Left lung (tissue), 10 donors: ENCODE data around the gene RARS2. TPM values are rescaled to one million over a fixed set of nuclear protein-coding genes. Genes with fewer than 3 reads are reported as not detected.

Experiments
- ATAC-seq: fragments of 200-7000 bp; cut with Tn5 transposase; one replicate; pipeline ENCODE4 v1.9.1; 2020; ENCODE audit warnings: moderate library complexity
- DNase-seq, 4 donors: peaks; one replicate each; pipeline ENCODE4 v3.0.0-alpha.2; 2013 to 2020
- H3K27ac ChIP-seq, 2 donors: fragments of 200-600 bp; sonication (generic) in 1 of 2; one replicate each; pipeline versions ENCODE4 v1.5.0 to v1.8.0; 2020 to 2021
- H3K27me3 ChIP-seq, 2 donors: fragments of 200-600 bp; sonication (generic) in 1 of 2; one replicate each; pipeline versions ENCODE4 v1.5.0 to v1.8.0; 2020 to 2021
- H3K36me3 ChIP-seq, 2 donors: fragments of 200-600 bp; sonication (generic) in 1 of 2; one replicate each; pipeline versions ENCODE4 v1.5.0 to v1.8.0; 2020 to 2021
- H3K4me1 ChIP-seq, 2 donors: fragments of 200-600 bp; one replicate each; pipeline ENCODE4 v1.8.0; 2021
- H3K4me3 ChIP-seq, 2 donors: fragments of 200-600 bp; sonication (generic) in 1 of 2; one replicate each; pipeline versions ENCODE4 v1.5.0 to v1.8.0; 2020 to 2021; ENCODE audit warnings: mild to moderate bottlenecking in 1 of 2
- H3K9me3 ChIP-seq, 2 donors: fragments of 200-600 bp; sonication (generic) in 1 of 2; one replicate each; pipeline versions ENCODE4 v1.5.0 to v1.8.0; 2020 to 2021
- CTCF ChIP-seq, 2 donors: fragments of 200-600 bp; sonication (generic) in 1 of 2; IDR thresholded peaks; one replicate each; pipeline versions ENCODE4 v1.5.0 to v1.8.0; 2021; ENCODE audit warnings: antibody characterized with exemption in 2 of 2
- intact Hi-C, 2 donors: fragments of 100-400 bp; cut with DNase I; formaldehyde crosslinking; loops; one replicate each; pipeline versions ENCODE4 v1.11.2 to v1.14.2; 2022
- polyA plus RNA-seq, 6 donors: library from polyadenylated mRNA; unstranded; fragments of 120-200 nt; gene quantifications; one replicate each; pipeline ENCODE4 v1.2.1, GENCODE V29; 2013; ENCODE audit not compliant: insufficient read length in 6 of 6
- total RNA-seq, 2 donors: library from RNA; stranded (reverse); fragmentation: NEBNext Ultra II Directional; extraction: Animal tissue kit (Norgen Biotek cat#: 25700); gene quantifications; one replicate each; pipeline ENCODE4 v1.2.1, GENCODE V29; 2021
- donor health status: DM: no; HTN: yes; CAD: no.
- donor health status: DM: no; HTN: no; CAD: no.

The RARS2 gene
- total and polyA plus RNA-seq, 8 donors, result 31.1 to 71.7 (median 69.4) TPM

- Histone ChIP-seq H3K4me1 (peaks cover 0 to 29% of the 10 kb centered on the region in 2 donors), H3K36me3 (peaks cover 0 to 15% of the 10 kb centered on the region in 2 donors), H3K4me3 (no peak overlapping the region), H3K9me3 (no peaks in the 10 kb centered on the region), H3K27ac (peak overlapping the region; percentile 36 to 75), H3K27me3 (no peaks in the 10 kb centered on the region)
- DNase-seq (peak in 2 of 4 donors; percentile 18 to 21), ATAC-seq (no peak)
- intact Hi-C loops, result no loop called here
- TF ChIP-seq CTCF (IDR thresholded peaks at IDR 0.05), result no peak
These were observed 107.9 kb downstream of the RARS2 start for GRCh38 chr6:87481931-87482330.

- ATAC-seq (peak; percentile 72), DNase-seq (peak in 3 of 4 donors; percentile 22 to 53 (median 41))
- peaks cover 0 to 10% of the 10 kb centered on the region in 2 donors for H3K36me3 ChIP-seq
- peak overlapping the region; percentile 89 to 91 for H3K27ac ChIP-seq
- H3K4me3 ChIP-seq, result peak overlapping the region; percentile 69 to 95
- H3K4me1 ChIP-seq, result peaks cover 0 to 23% of the 10 kb centered on the region in 2 donors
- TF ChIP-seq CTCF (IDR thresholded peaks at IDR 0.05), result no peak
- H3K9me3 ChIP-seq, result no peaks in the 10 kb centered on the region
- intact Hi-C loops, result no loop called here
- H3K27me3 ChIP-seq, result no peaks in the 10 kb centered on the region
These were observed 116.3 kb downstream of the RARS2 start for GRCh38 chr6:87473419-87473903.

DNA sequence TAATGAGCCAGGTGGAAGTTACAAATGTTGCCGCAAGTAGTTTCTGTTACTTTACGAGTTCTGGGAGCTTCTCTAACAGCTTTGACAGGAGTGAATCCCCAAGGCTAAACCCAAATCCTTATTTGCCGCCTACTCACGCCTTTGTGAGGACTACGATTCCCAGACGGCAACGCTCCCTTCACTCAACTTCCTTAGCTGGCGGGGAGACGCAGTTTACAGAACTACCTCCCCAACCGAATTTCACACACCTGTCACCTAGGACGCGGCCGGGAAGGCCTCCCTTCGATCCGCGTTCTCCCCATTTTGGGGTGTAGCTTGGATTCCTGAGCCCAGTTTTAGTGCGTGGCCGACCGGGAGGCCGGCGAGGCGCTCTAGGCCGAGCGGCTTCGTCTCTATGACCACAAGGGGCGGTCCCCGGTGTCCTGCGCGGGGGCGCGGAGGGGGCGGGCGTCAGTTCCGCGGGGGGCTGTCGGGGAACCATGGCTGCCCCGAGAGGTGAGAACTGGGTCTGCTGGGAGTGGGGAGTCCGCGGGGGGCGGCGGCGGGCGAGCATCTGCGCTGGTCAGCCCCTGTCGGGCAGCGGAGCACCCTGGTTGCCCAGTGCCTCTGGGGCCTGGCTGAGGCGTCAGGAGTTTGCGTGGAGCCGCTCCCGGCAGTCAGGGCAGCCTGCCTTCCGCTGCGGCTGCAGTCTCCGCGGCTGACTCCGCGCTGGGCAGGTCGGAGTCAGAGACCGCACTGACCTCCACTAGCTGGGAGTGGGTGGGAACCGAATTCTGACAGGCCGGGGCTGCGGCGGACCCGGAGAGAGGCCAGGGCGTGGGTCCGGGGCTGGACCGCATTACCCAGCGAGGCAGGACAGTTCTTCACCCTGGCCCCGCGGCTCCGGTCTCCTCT, 117.0 kb downstream of the RARS2 start, which contains the start of gene SLC35A1:
Gene SLC35A1, plus strand, starts transcription at position 450 of the 894 bp plus-strand sequence. Its CDS starts 30 bp downstream, at position 480.
- DNase-seq (peak; percentile 89 to 95 (median 90)), ATAC-seq (peak; percentile 99)
- Histone ChIP-seq H3K4me1 (peaks cover 0 to 23% of the 10 kb centered on the region in 2 donors), H3K27me3 (no peaks in the 10 kb centered on the region), H3K9me3 (no peaks in the 10 kb centered on the region), H3K36me3 (peaks cover 0 to 3% of the 10 kb centered on the region in 2 donors), H3K4me3 (peak within 1 kb of the TSS; percentile 69 to 95), H3K27ac (peak within 1 kb of the TSS; percentile 89 to 91)
- intact Hi-C loops, result no loop called here
- TF ChIP-seq CTCF (IDR thresholded peaks at IDR 0.05), result peak in 1 of 2 donors; percentile 46

GRCh38 chr6:87465051-87465450, 124.7 kb downstream of the RARS2 start:
- H3K4me3 ChIP-seq, result no peak overlapping the region
- intact Hi-C loops, result no loop called here
- H3K36me3 ChIP-seq, result no peaks in the 10 kb centered on the region
- DNase-seq (no peak), ATAC-seq (no peak)
- no peaks in the 10 kb centered on the region for H3K27me3 ChIP-seq
- no peaks in the 10 kb centered on the region for H3K4me1 ChIP-seq
- H3K27ac ChIP-seq, result no peak overlapping the region
- TF ChIP-seq CTCF (IDR thresholded peaks at IDR 0.05), result no peak
- peaks cover 0 to 5% of the 10 kb centered on the region in 2 donors for H3K9me3 ChIP-seq

Other genes starting within 250 kb of the RARS2 start
- gene C6orf163, start 245.2 kb downstream of the RARS2 start, total RNA-seq, result 1 to 10 TPM; 2.1 to 2.3 TPM
- 1 to 10 TPM; 5.3 to 8.6 (median 6.4) TPM for gene C6orf163, start 245.2 kb downstream of the RARS2 start, polyA plus RNA-seq
- 1 to 10 TPM in 1 of 2 donors, under 1 TPM in 1; 0.93 to 3.1 TPM for gene CFAP206, start 182.0 kb downstream of the RARS2 start, total RNA-seq
- 1 to 10 TPM in 5 of 6 donors, under 1 TPM in 1; 0.59 to 4.3 (median 3.0) TPM for gene CFAP206, start 182.0 kb downstream of the RARS2 start, polyA plus RNA-seq
- gene SLC35A1, start 117.0 kb downstream of the RARS2 start, total RNA-seq, result 10 to 100 TPM; 32.0 to 37.0 TPM
- 10 to 100 TPM; 52.2 to 64.1 (median 55.4) TPM for gene SLC35A1, start 117.0 kb downstream of the RARS2 start, polyA plus RNA-seq
- 10 to 100 TPM; 19.3 to 23.3 TPM for gene ORC3, start 148 bp upstream of the RARS2 start, total RNA-seq
- gene ORC3, start 148 bp upstream of the RARS2 start, polyA plus RNA-seq, result 10 to 100 TPM; 35.3 to 43.5 (median 38.7) TPM
- gene AKIRIN2, start 112.2 kb upstream of the RARS2 start, total RNA-seq, result 10 to 100 TPM; 43.6 to 57.8 TPM
- gene AKIRIN2, start 112.2 kb upstream of the RARS2 start, polyA plus RNA-seq, result 10 to 100 TPM; 64.7 to 71.4 (median 68.0) TPM